ENCODE measurements around the gene SMNDC1.

DNA sequence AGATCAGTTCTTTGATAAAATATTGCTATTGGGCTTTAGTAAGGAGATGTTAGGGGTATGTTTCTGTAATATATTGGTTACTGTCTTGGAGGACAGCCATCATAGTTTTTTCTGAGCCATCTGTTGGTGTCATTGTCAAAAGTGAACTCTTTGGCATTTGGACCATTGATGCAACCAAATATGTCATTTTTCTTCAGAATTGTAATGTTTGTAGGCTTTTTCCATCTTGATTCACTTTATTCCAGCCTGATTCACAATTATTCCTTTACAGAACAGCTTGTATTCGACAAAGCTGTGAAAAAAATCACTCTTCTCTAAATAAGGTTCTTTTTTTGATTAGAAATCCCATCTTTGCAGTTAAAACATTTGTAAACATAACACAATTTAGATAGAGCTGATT is 37.4 kb downstream of the SMNDC1 start:
- no peak for TF ChIP-seq CTCF (IDR thresholded peaks at IDR 0.05; ENCODE audit: low read depth, low read length, missing input control)
- TF ChIP-seq TAF1 (conservative IDR thresholded peaks at IDR 0.05): no peak
- no peak for TF ChIP-seq JUND (IDR thresholded peaks at IDR 0.05)
- TF ChIP-seq YY1 (IDR thresholded peaks at IDR 0.05): no peak
- no peak for TF ChIP-seq REST (IDR thresholded peaks at IDR 0.05)
- no peak for TF ChIP-seq RAD21 (IDR thresholded peaks at IDR 0.05)
- TF ChIP-seq EGR1 (IDR thresholded peaks at IDR 0.05; ENCODE audit: low read depth in 2 of 2): no peak
- TF ChIP-seq, protein P1, sequence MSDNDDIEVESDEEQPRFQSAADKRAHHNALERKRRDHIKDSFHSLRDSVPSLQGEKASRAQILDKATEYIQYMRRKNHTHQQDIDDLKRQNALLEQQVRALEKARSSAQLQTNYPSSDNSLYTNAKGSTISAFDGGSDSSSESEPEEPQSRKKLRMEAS (IDR thresholded peaks at IDR 0.05): no peak
- no peak for TF ChIP-seq RXRA (IDR thresholded peaks at IDR 0.05)

Data from liver (tissue), 3 donors.